Activated naive CD8-positive, alpha-beta T cell treated with anti-CD3 and anti-CD28 coated beads, Interleukin-2, amount 50 U/mL, for 24 hours (primary cell): ENCODE data around the gene CHD6.

Experiments used
- ATAC-seq: fragments of 150-1000 bp; cut with Tn5 transposase; one replicate; pipeline ENCODE4 v1.10.0; 2021
- DNase-seq: peaks from one replicate; pipeline ENCODE4 v3.0.0; 2021
- H3K27ac Mint-ChIP-seq: one replicate; pipeline ENCODE4 v1.8.0; 2021; ENCODE audit warnings: mild to moderate bottlenecking, mixed read lengths
- H3K27me3 Mint-ChIP-seq: one replicate; pipeline ENCODE4 v1.8.0; 2021; ENCODE audit warnings: mixed read lengths
- H3K36me3 Mint-ChIP-seq: one replicate; pipeline ENCODE4 v1.8.0; 2021; ENCODE audit warnings: low read depth, mixed read lengths
- H3K4me1 Mint-ChIP-seq: one replicate; pipeline ENCODE4 v1.8.0; 2021; ENCODE audit warnings: mixed read lengths
- H3K4me3 Mint-ChIP-seq: one replicate; pipeline ENCODE4 v1.8.0; 2021; ENCODE audit warnings: mild to moderate bottlenecking, moderate library complexity, mixed read lengths
- H3K9me3 Mint-ChIP-seq: one replicate; pipeline ENCODE4 v1.8.0; 2021; ENCODE audit warnings: mixed read lengths

CHD6 gene

GRCh38 chr20:41577129-41578009 is 40.8 kb downstream of the CHD6 start:
- peaks cover 76% of the 10 kb centered on the region for H3K4me1 Mint-ChIP-seq
- H3K4me3 Mint-ChIP-seq = peak overlapping the region; percentile 38
- no peak for DNase-seq
- peak overlapping the region; percentile 54 for H3K27ac Mint-ChIP-seq
- H3K9me3 Mint-ChIP-seq = no peaks in the 10 kb centered on the region
- no peaks in the 10 kb centered on the region for H3K27me3 Mint-ChIP-seq
- ATAC-seq = peak; percentile 78
- peaks cover 2% of the 10 kb centered on the region for H3K36me3 Mint-ChIP-seq

- Mint-ChIP-seq H3K36me3 (peaks cover 2% of the 10 kb centered on the region), H3K27ac (no peak overlapping the region), H3K9me3 (no peaks in the 10 kb centered on the region), H3K27me3 (no peaks in the 10 kb centered on the region), H3K4me3 (no peak overlapping the region), H3K4me1 (peaks cover 76% of the 10 kb centered on the region)
- ATAC-seq = no peak
- DNase-seq = no peak
These were observed 42.8 kb downstream of the CHD6 start for GRCh38 chr20:41575412-41575811.

GRCh38 chr20:41574802-41575389 is 43.3 kb downstream of the CHD6 start:
- no peak for ATAC-seq
- H3K27me3 Mint-ChIP-seq = no peaks in the 10 kb centered on the region
- DNase-seq = no peak
- no peak overlapping the region for H3K27ac Mint-ChIP-seq
- H3K9me3 Mint-ChIP-seq = no peaks in the 10 kb centered on the region
- peaks cover 2% of the 10 kb centered on the region for H3K36me3 Mint-ChIP-seq
- H3K4me3 Mint-ChIP-seq = no peak overlapping the region
- peaks cover 72% of the 10 kb centered on the region for H3K4me1 Mint-ChIP-seq

GRCh38 chr20:41573955-41574354 is 44.2 kb downstream of the CHD6 start:
- DNase-seq = no peak
- H3K27ac Mint-ChIP-seq = peak overlapping the region; percentile 57
- no peaks in the 10 kb centered on the region for H3K27me3 Mint-ChIP-seq
- H3K4me1 Mint-ChIP-seq = peaks cover 69% of the 10 kb centered on the region
- H3K9me3 Mint-ChIP-seq = no peaks in the 10 kb centered on the region
- H3K4me3 Mint-ChIP-seq = no peak overlapping the region
- ATAC-seq = no peak
- peaks cover 2% of the 10 kb centered on the region for H3K36me3 Mint-ChIP-seq

GRCh38 chr20:41572010-41572572 is 46.1 kb downstream of the CHD6 start:
- Mint-ChIP-seq H3K4me1 (peaks cover 66% of the 10 kb centered on the region), H3K27me3 (no peaks in the 10 kb centered on the region), H3K36me3 (peaks cover 5% of the 10 kb centered on the region), H3K4me3 (no peak overlapping the region), H3K27ac (no peak overlapping the region), H3K9me3 (no peaks in the 10 kb centered on the region)
- ATAC-seq (peak; percentile 15), DNase-seq (peak; percentile 15)

GRCh38 chr20:41571006-41571405 is 47.2 kb downstream of the CHD6 start:
- no peak overlapping the region for H3K4me3 Mint-ChIP-seq
- DNase-seq = no peak

GRCh38 chr20:41570557-41570956 is 47.6 kb downstream of the CHD6 start:
- Mint-ChIP-seq H3K4me1 (peaks cover 60% of the 10 kb centered on the region), H3K27me3 (no peaks in the 10 kb centered on the region), H3K36me3 (peaks cover 4% of the 10 kb centered on the region), H3K27ac (no peak overlapping the region), H3K4me3 (no peak overlapping the region), H3K9me3 (no peaks in the 10 kb centered on the region)
- no peak for DNase-seq
- ATAC-seq = no peak

More at GRCh38 chr20:41571006-41571405, 47.2 kb downstream of the CHD6 start:
- no peak for ATAC-seq
- H3K9me3 Mint-ChIP-seq = no peaks in the 10 kb centered on the region
- H3K4me1 Mint-ChIP-seq = peaks cover 61% of the 10 kb centered on the region
- peaks cover 5% of the 10 kb centered on the region for H3K36me3 Mint-ChIP-seq
- H3K27me3 Mint-ChIP-seq = no peaks in the 10 kb centered on the region
- no peak overlapping the region for H3K27ac Mint-ChIP-seq

- no peaks in the 10 kb centered on the region for H3K27me3 Mint-ChIP-seq
- no peak overlapping the region for H3K4me3 Mint-ChIP-seq
- peaks cover 5% of the 10 kb centered on the region for H3K36me3 Mint-ChIP-seq
- ATAC-seq (no peak), DNase-seq (no peak)
- no peaks in the 10 kb centered on the region for H3K9me3 Mint-ChIP-seq
- H3K4me1 Mint-ChIP-seq = peaks cover 58% of the 10 kb centered on the region
- H3K27ac Mint-ChIP-seq = no peak overlapping the region
These were observed 50.6 kb downstream of the CHD6 start for GRCh38 chr20:41567615-41568014.

- no peak overlapping the region for H3K4me3 Mint-ChIP-seq
These were observed 51.2 kb downstream of the CHD6 start for GRCh38 chr20:41566896-41567527.

GRCh38 chr20:41563087-41563486 is 55.1 kb downstream of the CHD6 start:
- Mint-ChIP-seq H3K9me3 (no peaks in the 10 kb centered on the region), H3K4me1 (peaks cover 67% of the 10 kb centered on the region), H3K27ac (no peak overlapping the region), H3K36me3 (peaks cover 7% of the 10 kb centered on the region), H3K27me3 (no peaks in the 10 kb centered on the region), H3K4me3 (no peak overlapping the region)
- no peak for ATAC-seq
- DNase-seq = no peak

More at GRCh38 chr20:41566896-41567527, 51.2 kb downstream of the CHD6 start:
- Mint-ChIP-seq H3K9me3 (no peaks in the 10 kb centered on the region), H3K27ac (no peak overlapping the region), H3K27me3 (no peaks in the 10 kb centered on the region), H3K4me1 (peaks cover 59% of the 10 kb centered on the region), H3K36me3 (peaks cover 5% of the 10 kb centered on the region)
- DNase-seq (no peak), ATAC-seq (no peak)

GRCh38 chr20:41560970-41561369 is 57.2 kb downstream of the CHD6 start:
- peaks cover 17% of the 10 kb centered on the region for H3K36me3 Mint-ChIP-seq
- no peak for DNase-seq
- H3K27me3 Mint-ChIP-seq = no peaks in the 10 kb centered on the region
- ATAC-seq = no peak
- H3K4me1 Mint-ChIP-seq = peaks cover 57% of the 10 kb centered on the region
- H3K27ac Mint-ChIP-seq = no peak overlapping the region
- H3K4me3 Mint-ChIP-seq = no peak overlapping the region
- peaks cover 11% of the 10 kb centered on the region for H3K9me3 Mint-ChIP-seq

- no peak overlapping the region for H3K4me3 Mint-ChIP-seq
- H3K9me3 Mint-ChIP-seq = peaks cover 11% of the 10 kb centered on the region
- H3K27ac Mint-ChIP-seq = no peak overlapping the region
- DNase-seq (no peak), ATAC-seq (no peak)
- H3K27me3 Mint-ChIP-seq = no peaks in the 10 kb centered on the region
- H3K4me1 Mint-ChIP-seq = peaks cover 55% of the 10 kb centered on the region
- H3K36me3 Mint-ChIP-seq = peaks cover 14% of the 10 kb centered on the region
These were observed 58.5 kb downstream of the CHD6 start for GRCh38 chr20:41559658-41560057.

GRCh38 chr20:41553142-41553879 is 64.9 kb downstream of the CHD6 start:
- H3K36me3 Mint-ChIP-seq = peaks cover 34% of the 10 kb centered on the region
- peaks cover 15% of the 10 kb centered on the region for H3K9me3 Mint-ChIP-seq
- peaks cover 25% of the 10 kb centered on the region for H3K4me1 Mint-ChIP-seq
- no peak for DNase-seq
- H3K27ac Mint-ChIP-seq = peak overlapping the region; percentile 38
- no peaks in the 10 kb centered on the region for H3K27me3 Mint-ChIP-seq
- ATAC-seq = no peak
- no peak overlapping the region for H3K4me3 Mint-ChIP-seq
